Activated CD4-positive, alpha-beta T cell treated with anti-CD3 and anti-CD28 coated beads for 1 hour (primary cell): ENCODE results near the gene NEUROG1.

Source experiments
- DNase-seq: peaks from one replicate; pipeline ENCODE4 v3.0.0-alpha.2; 2020

NEUROG1 gene

DNA sequence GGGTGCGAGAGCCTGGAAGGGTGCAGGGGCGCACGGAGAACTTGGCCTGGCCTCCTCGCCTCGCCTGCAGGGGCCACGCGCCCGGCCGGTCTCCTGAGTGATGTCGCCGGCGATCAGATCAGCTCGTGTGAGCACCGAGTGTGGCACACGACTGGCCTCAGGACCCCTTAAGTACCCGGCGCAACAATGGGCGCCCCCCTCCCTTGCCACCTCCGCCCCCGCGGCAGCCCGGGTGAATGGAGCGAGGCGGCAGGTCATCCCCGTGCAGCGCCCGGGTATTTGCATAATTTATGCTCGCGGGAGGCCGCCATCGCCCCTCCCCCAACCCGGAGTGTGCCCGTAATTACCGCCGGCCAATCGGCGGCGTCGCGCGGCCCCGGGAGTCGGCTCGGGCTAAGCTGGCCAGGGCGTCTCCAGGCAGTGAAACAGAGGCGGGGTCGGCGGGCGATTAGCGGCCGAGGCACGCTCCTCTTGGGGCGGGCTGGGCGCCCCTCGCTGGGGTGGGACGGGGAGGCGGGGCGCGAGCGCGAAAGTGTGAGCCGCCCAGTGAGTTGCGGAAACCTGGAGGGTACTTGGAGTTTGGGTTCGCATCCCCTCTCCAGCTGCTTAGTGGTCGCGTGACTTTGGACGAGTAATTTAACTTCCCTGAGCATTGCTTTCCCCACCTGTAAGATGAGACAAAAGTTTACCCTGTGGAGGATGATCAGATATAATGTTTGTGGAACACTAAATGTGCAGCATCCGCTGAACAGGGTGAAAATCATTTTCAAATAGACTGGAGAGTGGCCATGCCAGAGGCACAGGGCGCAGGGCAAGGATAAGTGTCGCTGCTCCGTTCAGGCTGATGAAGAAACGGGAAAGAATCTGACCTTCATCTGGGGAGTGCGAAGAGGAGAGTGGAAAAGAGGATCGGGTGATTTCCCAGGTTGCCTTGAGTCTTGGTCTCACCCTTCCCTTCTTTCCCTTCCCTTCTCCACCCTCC, at the start of gene NEUROG1:
Gene NEUROG1, minus strand, starts transcription at position 145 of the 982 bp plus-strand sequence. CDS start 274 bp downstream, outside the sequence.
- DNase-seq, result no peak

DNA sequence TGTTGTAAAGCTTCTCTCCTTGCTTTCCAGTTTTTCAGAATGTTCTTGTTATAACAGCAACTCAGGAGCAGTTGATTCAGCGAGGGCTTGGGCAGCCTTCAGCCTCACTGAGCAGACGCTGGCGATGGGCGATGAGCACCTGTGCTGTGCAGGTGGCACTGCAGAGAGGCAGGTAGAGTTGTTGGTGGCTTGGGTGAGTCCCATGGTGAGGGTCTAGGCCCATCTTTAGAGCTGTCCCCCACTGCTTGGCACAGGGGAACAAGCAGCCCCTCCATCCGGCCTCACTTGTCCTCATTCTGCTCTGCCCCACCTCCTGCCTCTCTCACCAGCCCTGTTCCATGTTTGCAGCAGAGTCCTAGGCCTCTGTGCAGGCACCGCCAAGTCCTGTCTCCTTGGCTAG, 49.2 kb upstream of the NEUROG1 start:
- DNase-seq, result no peak

DNA sequence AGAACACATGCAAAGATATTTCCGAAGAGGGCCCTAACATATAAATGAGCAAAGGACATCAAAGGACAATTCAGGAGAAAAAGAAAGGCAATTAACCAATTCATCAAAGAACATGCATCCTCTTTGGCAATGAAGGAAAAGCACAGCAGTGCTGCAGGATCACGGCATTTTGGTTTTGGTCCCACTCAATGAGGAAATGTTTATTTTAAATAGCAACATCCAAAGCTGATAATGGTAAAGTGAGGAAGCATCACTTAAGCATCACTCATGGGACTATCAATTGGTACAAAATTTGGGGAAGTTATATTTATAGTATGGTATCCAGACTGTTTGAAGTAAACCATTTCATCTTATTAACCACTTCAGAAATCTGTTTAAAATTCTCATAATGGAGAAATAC, 48.5 kb upstream of the NEUROG1 start:
- no peak for DNase-seq

GRCh38 chr5:135582099-135582781, 46.5 kb upstream of the NEUROG1 start:
- no peak for DNase-seq

DNA sequence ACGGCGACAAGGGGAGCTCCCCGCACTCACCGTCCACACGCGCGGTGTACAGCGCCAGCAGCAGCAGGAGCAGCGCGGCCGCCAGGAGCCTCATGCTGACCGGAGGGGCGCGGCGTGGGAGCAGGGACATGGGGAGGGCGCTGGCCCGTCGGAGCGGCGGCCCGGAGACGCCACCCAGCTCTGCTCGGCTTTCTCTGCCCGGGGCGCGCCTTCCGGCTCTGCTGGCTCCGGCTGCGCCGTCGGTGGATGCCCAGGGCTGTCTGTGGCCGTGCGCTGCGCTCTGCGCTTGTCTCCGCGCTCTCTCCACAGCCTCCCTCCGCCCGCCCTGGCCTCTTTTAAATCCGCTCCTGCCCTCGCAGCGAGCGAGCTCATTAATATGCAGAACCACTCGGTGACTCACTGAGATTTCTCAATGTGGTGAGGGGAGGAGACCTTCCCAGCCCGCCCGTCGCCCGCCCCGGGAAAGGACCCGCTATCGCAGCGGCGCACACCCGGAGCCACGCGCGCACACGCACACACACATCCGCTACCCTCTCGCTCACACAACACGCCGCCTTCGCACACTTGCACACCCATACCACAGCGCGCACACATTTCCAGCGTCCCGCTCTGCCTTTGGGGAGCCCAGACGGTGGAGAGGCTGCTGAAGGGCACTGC, 43.0 kb upstream of the NEUROG1 start, which contains the start of gene CXCL14:
Gene CXCL14, minus strand, starts transcription at position 307 of the 657 bp plus-strand sequence. Its CDS starts 213 bp downstream, at position 94.
- DNase-seq, result no peak

- no peak for DNase-seq
These were observed 42.5 kb upstream of the NEUROG1 start for GRCh38 chr5:135578305-135578684.

DNA sequence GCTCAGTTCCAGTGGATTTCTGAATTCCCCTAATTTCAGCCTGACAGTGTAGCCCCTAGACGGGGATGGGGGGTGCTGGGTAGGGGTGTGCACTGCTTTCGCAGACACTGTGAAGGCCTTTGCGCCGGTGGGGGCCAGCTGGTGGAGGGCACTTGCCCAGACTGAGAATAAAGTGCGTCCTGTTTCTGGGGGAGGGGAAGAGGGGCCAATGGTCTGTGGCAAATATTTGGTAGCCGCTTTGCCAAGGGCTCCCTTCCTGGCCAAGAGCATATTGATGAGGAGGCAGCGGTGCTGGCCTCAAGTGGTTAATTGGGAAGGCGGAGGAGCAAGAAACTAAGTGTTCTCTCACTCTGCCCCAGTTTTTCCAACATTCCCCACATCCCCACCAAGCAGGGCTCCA, 41.7 kb upstream of the NEUROG1 start:
- DNase-seq, result no peak

- DNase-seq, result no peak
These were observed 40.4 kb upstream of the NEUROG1 start for GRCh38 chr5:135576075-135576599.

DNA sequence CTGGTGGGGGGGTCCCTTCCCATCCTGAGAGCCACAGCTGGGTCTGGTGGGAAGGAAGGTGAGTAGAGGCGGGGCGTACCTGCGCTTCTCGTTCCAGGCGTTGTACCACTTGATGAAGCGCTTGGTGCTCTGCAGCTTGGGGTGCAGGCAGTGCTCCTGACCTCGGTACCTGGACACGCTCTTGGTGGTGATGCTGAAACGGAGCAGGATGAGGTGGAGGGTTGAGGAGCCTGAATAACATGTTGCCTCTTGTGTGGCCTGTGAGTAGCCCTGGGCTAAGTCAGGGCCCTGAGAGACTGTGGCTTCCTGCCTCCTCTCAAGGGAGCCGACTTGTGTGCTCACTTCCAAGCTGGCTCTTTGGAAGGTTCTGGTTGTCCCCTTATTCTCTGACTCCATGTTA, 38.7 kb upstream of the NEUROG1 start:
- no peak for DNase-seq

- DNase-seq, result no peak
These were observed 36.1 kb upstream of the NEUROG1 start for GRCh38 chr5:135571902-135572301.

- DNase-seq, result no peak
These were observed 35.4 kb upstream of the NEUROG1 start for GRCh38 chr5:135571066-135571609.

- no peak for DNase-seq
These were observed 34.6 kb upstream of the NEUROG1 start for GRCh38 chr5:135570453-135570764.

DNA sequence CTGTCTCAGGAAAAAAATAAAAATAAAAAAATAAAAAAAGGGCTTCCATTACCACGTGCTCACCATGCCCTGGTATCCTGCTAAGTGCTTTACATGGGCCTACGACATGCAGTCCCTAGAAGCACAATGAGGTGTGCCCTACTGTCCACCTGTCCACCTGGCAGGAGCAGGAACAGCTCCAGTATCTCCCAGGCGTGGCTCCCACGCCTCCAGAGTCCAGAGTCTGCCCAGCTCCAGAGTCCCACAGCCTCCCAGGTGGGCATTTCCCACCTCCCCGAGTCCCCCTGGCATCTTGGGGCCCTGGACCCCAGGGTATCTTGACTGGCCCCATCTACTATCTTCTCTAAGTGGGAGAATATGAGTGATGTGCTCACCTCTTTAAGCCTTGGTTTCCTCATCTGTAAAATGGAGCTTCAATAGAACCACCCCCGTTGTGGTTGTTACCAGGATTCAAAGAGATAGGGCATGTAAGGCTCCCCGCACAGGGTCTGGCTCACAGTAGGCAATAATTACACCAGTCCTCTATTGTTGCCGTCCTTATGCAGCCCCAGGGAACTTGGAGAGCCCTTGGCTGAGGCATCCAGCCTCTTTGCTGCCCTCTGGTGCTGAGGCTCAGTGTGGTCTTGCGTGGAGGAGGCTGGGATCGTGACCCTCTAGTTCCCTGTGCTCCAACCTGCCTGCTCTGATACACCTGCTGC, 34.1 kb upstream of the NEUROG1 start:
- DNase-seq, result no peak

GRCh38 chr5:135568923-135569360, 33.2 kb upstream of the NEUROG1 start:
- no peak for DNase-seq

GRCh38 chr5:135568246-135568645, 32.5 kb upstream of the NEUROG1 start:
- no peak for DNase-seq

DNA sequence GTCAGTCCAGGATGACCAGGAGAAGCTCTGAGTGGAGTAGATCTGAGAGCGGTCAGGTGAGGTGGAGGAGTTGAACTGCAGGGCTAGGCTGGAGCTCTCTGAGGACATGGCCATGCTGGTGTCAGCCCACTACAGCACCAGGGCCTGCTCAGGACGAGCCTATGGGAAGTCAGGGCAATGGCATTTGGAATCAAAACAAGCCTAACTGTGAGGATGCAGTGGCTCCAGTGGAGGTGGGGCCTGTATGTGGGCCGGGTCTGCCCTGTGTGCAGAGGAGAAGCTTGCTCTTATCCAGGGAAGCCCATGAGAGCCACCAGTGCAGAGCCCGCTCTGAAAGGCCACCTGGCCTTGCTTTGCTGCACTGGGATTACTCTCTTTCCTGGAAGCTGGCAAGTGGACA, 31.9 kb upstream of the NEUROG1 start:
- no peak for DNase-seq

DNA sequence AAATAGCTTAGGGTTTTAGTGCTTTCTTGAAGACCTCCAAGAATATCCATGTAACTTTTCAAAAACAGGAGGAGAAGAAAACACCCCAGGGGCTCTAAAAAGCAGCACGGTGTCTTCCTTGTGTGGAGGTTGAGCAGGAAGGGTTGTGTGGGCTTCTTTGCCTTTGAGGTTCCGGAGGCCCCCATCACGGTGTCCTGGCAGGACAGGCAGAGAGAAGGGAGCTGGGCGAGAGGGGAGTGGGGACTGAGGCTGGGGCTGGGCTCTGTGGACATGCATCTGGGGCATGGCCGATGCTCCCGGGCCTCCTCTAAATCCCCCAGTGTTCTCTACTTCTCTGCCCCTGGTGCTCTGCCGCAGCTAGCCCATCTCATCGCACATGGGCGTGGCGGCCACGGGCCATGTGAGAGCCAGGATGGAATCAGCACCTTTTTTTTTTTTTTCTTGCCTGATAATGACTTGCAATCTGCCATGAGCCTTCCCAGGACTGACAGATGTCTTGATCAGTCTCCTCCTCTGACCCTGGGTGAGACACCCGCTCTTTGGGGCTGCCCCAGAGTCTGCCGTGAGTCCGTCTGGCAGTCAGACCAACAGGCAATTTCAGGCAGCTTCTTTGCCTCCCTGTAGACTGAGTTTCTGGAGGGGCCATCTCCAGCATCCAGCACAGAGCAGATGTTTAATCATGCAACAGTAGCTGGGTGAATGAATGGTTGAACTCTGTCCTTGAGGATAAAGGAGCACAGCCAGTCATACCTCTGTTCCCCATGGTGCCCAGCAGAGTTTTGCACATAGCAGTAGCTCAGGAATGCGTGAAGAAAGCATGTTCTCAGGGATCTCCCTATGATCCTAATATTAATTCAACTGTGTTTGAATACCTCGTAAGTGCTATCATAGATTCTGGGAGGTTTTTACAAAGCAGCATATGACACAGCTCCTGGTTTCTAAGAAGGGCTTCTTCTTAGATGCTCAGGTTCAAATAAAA, 30.9 kb upstream of the NEUROG1 start:
- no peak for DNase-seq

- peak; percentile 47 for DNase-seq
These were observed 30.1 kb upstream of the NEUROG1 start for GRCh38 chr5:135565725-135566421.

DNA sequence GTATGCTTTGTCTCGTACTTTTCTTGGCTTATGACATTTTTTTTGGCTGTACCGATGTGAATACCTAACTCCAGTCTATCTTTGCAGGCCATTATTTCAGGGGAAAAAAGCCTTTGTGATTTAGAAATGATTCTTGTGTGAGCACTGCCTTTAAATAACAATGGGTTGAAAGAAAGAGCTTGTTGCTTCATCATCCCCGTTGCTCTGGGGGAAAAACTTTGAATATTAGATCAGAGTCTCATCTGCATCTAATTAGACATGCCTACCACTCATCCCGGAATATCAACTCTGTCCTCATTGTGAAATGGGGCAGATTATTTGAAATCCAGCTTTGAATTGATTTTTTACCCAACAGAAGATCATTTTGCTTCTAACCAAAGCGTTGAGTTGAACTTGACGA, 29.5 kb upstream of the NEUROG1 start:
- no peak for DNase-seq

GRCh38 chr5:135564331-135564730, 28.6 kb upstream of the NEUROG1 start:
- DNase-seq, result no peak
